ENCODE data around the gene SEC61A2. TPM values are rescaled to one million over a fixed set of nuclear protein-coding genes. Genes with fewer than 3 reads are reported as not detected.

Gene SEC61A2
- polyA plus RNA-seq, 3 donors: 0.30 to 3.4 (median 0.98) TPM

- no peaks in the 10 kb centered on the region for H3K27me3 ChIP-seq (ENCODE audit: control insufficient read depth in 2 of 2, insufficient read depth in 2 of 2, low read length in 2 of 2)
- H3K4me3 Mint-ChIP-seq: no peak overlapping the region
- 53% methylated on average over 2 of the region's 4 CpGs for WGBS (ENCODE audit: insufficient coverage)
- H3K4me1 ChIP-seq (ENCODE audit: control insufficient read depth in 1 of 2, insufficient read depth in 2 of 2, low read length in 2 of 2): peaks cover 5 to 19% of the 10 kb centered on the region in 2 donors
- H3K9ac ChIP-seq (ENCODE audit: insufficient read depth, low read length, poor library complexity, severe bottlenecking): no peak overlapping the region
- no peak for DNase-seq
- no peak overlapping the region for H3K4me2 ChIP-seq (replicated peaks; ENCODE audit: extremely low read depth, low read length, poor library complexity, severe bottlenecking)
- peaks cover 19% of the 10 kb centered on the region for H3K4me1 Mint-ChIP-seq
- no peaks in the 10 kb centered on the region for H3K9me3 ChIP-seq (replicated peaks in 1 of 2; ENCODE audit: control insufficient read depth in 1 of 2, insufficient read depth in 1 of 2, low read length in 2 of 2)
- H3K36me3 ChIP-seq (replicated peaks in 1 of 2; ENCODE audit: control insufficient read depth in 1 of 2, insufficient read depth in 2 of 2, low read length in 2 of 2): peaks cover 39 to 80% of the 10 kb centered on the region in 2 donors
- peaks cover 0 to 2% (median 0%) of the 10 kb centered on the region in 3 donors for H3K27me3 Mint-ChIP-seq (ENCODE audit: low read depth in 3 of 3)
- H2AFZ ChIP-seq (ENCODE audit: insufficient read depth, low read depth, low read length, poor library complexity, severe bottlenecking): no peak overlapping the region
- no peak for TF ChIP-seq CTCF (IDR thresholded peaks at IDR 0.05)
- H3K27ac ChIP-seq (ENCODE audit: low read depth in 1 of 2, low read length in 2 of 2): no peak overlapping the region
- no peak overlapping the region for H3K4me3 ChIP-seq (replicated peaks in 1 of 3; ENCODE audit: low read depth in 2 of 3, low read length in 3 of 3)
- H4K20me1 ChIP-seq (ENCODE audit: insufficient read depth, low read length): no peaks in the 10 kb centered on the region
- intact Hi-C loops (cut with micrococcal nuclease): no loop called here
- H3K27ac Mint-ChIP-seq: peak overlapping the region in 3 of 7 donors; percentile 11 to 49 (median 15)
- H3K36me3 Mint-ChIP-seq: peaks cover 69 to 70% of the 10 kb centered on the region in 2 donors
- H3K79me2 ChIP-seq (ENCODE audit: insufficient read depth, low read length): no peaks in the 10 kb centered on the region
- peaks cover 0 to 2% (median 0%) of the 10 kb centered on the region in 7 donors for H3K9me3 Mint-ChIP-seq
Observed at GRCh38 chr10:12103802-12104201, 25.7 kb upstream of the SEC61A2 start.

- TF ChIP-seq CTCF (IDR thresholded peaks at IDR 0.05): no peak
- H3K27me3 ChIP-seq (ENCODE audit: control insufficient read depth in 2 of 2, insufficient read depth in 2 of 2, low read length in 2 of 2): no peaks in the 10 kb centered on the region
- no peak overlapping the region for H3K4me3 Mint-ChIP-seq
- no peaks in the 10 kb centered on the region for H4K20me1 ChIP-seq (ENCODE audit: insufficient read depth, low read length)
- H3K27me3 Mint-ChIP-seq (ENCODE audit: low read depth in 3 of 3): peaks cover 0 to 2% (median 0%) of the 10 kb centered on the region in 3 donors
- DNase-seq: no peak
- H3K9me3 ChIP-seq (replicated peaks in 1 of 2; ENCODE audit: control insufficient read depth in 1 of 2, insufficient read depth in 1 of 2, low read length in 2 of 2): no peaks in the 10 kb centered on the region
- H3K36me3 Mint-ChIP-seq: peaks cover 62 to 73% of the 10 kb centered on the region in 2 donors
- 95% methylated on average over 10 of the region's 14 CpGs for WGBS (ENCODE audit: insufficient coverage)
- H3K27ac ChIP-seq (ENCODE audit: low read depth in 1 of 2, low read length in 2 of 2): no peak overlapping the region
- H3K27ac Mint-ChIP-seq: no peak overlapping the region
- peaks cover 34 to 74% of the 10 kb centered on the region in 2 donors for H3K36me3 ChIP-seq (replicated peaks in 1 of 2; ENCODE audit: control insufficient read depth in 1 of 2, insufficient read depth in 2 of 2, low read length in 2 of 2)
- H3K9ac ChIP-seq (ENCODE audit: insufficient read depth, low read length, poor library complexity, severe bottlenecking): no peak overlapping the region
- H3K9me3 Mint-ChIP-seq: peaks cover 0 to 2% (median 0%) of the 10 kb centered on the region in 7 donors
- intact Hi-C loops (cut with micrococcal nuclease): no loop called here
- peaks cover 18 to 20% of the 10 kb centered on the region in 2 donors for H3K4me1 ChIP-seq (ENCODE audit: control insufficient read depth in 1 of 2, insufficient read depth in 2 of 2, low read length in 2 of 2)
- H3K4me1 Mint-ChIP-seq: peaks cover 26% of the 10 kb centered on the region
- no peak overlapping the region for H3K4me2 ChIP-seq (replicated peaks; ENCODE audit: extremely low read depth, low read length, poor library complexity, severe bottlenecking)
- H2AFZ ChIP-seq (ENCODE audit: insufficient read depth, low read depth, low read length, poor library complexity, severe bottlenecking): no peak overlapping the region
- H3K4me3 ChIP-seq (replicated peaks in 1 of 3; ENCODE audit: low read depth in 2 of 3, low read length in 3 of 3): no peak overlapping the region
- no peaks in the 10 kb centered on the region for H3K79me2 ChIP-seq (ENCODE audit: insufficient read depth, low read length)
Observed at GRCh38 chr10:12107781-12108180, 21.7 kb upstream of the SEC61A2 start.

Data from CD14-positive monocyte (primary cell).